Limb (tissue), 2 donors: ENCODE data around the gene DNAJC9.

ENCODE experiments used
- DNase-seq, 2 donors: peaks; one replicate each; pipeline ENCODE4 v3.0.0-alpha.2; 2016; ENCODE audit errors: extremely low spot score in 2 of 2

DNAJC9 gene

GRCh38 chr10:73238990-73239566, 8.0 kb downstream of the DNAJC9 start:
- no peak for DNase-seq

GRCh38 chr10:73234695-73235094, 12.4 kb downstream of the DNAJC9 start:
- DNase-seq = no peak

GRCh38 chr10:73233883-73234282, 13.2 kb downstream of the DNAJC9 start:
- no peak for DNase-seq

DNA sequence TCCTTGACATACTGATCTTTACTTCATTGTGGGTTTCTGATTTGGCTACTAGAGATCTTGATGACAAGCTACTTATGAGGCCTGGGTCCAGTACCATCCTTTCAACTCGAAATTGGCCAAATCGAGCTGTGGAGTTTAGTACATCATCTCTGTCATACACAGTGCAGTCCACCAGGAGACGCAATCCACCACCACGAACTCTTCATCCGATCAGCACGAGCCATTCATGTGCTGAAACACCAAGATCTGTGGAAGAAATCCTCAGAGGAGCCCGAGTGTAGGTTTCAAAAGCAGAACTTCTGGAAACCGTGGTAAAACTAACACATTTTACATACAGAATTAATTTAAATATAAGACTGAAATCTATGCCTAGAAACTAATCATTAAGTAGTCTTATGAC, 14.2 kb downstream of the DNAJC9 start:
- no peak for DNase-seq

GRCh38 chr10:73229567-73229966, 17.5 kb downstream of the DNAJC9 start:
- no peak for DNase-seq

DNA sequence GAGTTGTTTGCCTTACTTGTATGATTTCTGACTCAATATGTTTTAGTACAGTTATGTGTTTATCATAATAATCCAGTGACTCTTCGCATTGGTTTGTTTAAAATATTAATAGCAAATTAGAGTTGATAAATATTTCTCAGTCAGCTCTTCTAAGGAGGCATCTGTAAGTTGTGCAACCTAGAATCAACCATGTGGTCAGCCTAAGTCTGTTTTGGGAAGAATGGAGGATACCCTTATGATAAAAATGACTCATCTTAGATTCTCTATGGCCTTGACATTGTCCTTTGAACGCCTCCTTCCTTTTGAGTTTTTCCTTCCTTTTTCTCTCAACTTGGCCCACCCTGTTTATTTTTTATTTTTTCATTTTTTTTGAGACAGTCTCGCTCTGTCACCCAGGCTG, 18.8 kb downstream of the DNAJC9 start:
- DNase-seq = no peak

- no peak for DNase-seq
Observed at GRCh38 chr10:73226663-73227062, 20.4 kb downstream of the DNAJC9 start.

DNA sequence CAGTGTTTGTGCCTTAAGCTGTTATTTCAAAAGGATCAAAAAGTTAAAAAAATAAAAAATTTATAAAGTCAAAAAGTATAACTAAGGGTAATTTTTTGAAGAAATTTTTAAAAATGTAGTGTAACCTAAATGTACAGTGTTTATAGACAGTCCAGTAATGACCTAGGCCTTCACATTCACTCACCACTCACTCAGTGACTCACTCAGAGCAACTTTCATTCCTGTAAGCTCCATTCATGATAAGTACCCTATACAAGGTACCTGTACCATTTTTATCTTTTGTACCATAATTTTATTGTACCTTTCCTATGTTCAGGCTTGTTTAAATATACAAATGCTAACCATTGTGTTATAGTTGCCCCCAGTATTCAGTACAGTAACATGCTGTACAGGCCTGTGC, 21.5 kb downstream of the DNAJC9 start:
- DNase-seq = no peak

DNA sequence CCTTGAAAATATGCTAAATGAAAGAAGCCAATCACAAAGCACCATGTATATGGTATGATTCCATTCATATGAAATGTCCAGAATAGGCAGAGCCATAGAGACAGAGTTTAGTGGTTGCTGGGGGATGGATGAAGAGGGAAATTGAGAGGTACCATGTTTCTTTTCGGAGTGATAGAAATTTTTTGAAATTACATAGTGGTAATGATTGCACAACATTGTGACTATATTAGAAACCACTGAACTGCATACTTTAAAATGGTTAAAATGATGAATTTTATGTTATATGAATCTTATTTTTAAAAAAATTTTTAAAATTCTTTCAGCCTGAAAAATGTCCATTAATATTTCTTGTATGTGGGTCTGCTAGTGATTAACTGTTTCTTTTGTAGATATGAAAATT, 26.1 kb downstream of the DNAJC9 start:
- DNase-seq = no peak

- DNase-seq = no peak
Observed at GRCh38 chr10:73219384-73219783, 27.7 kb downstream of the DNAJC9 start.

GRCh38 chr10:73218431-73219191, 28.4 kb downstream of the DNAJC9 start:
- DNase-seq = no peak

- DNase-seq = no peak
Observed at GRCh38 chr10:73217628-73218027, 29.4 kb downstream of the DNAJC9 start.

DNA sequence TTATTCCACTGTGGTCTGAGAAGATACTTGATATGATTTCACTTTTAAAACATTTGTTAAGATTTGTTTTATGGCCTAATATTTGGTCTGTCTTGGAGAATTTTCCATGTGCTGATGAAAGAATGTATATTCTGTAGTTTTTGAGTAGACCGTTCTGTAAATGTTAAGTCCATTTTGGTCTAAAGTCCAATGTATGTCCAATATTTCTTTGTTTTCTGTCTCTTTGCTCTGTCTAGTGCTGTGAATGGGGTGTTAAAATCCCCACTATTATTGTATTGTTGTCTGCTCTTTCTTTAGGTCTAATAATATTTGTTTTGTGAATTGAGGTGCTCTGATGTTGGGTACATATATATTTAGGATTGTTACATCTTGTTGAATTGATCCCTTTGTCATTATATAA, 31.3 kb downstream of the DNAJC9 start:
- no peak for DNase-seq

DNA sequence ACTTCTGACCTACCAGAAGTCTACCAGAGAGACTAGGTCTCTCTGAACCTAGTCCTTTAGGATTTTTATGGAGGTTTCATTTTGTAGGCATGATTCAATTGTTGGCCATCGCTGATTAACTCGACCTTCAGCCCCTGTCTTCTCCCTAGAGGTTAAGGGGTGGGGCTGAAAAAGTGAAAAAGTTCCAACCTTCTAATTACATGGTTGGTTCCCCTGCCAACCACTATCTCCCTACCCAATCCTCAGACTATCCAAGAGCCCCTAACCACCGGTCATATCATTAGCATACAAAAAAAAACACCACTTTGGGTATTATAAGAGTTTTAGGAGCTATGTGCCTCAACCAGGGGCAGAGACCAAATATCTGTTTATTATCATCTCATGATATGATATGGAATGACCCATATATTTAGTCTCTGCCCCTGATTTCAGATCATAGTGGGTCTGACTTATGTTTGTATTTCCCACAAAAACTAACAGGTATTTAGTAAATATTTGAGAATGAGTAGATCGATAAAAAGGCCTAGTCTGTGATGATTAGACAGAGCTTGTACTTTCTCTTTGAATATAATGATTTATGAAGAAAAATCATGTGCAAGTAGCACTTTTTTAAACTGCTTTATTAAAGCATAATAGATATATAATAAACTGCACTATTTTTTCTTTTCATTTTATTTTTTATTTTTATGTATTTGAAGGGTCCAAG, 35.8 kb downstream of the DNAJC9 start:
- DNase-seq = no peak

GRCh38 chr10:73210395-73211105, 36.5 kb downstream of the DNAJC9 start:
- no peak for DNase-seq

DNA sequence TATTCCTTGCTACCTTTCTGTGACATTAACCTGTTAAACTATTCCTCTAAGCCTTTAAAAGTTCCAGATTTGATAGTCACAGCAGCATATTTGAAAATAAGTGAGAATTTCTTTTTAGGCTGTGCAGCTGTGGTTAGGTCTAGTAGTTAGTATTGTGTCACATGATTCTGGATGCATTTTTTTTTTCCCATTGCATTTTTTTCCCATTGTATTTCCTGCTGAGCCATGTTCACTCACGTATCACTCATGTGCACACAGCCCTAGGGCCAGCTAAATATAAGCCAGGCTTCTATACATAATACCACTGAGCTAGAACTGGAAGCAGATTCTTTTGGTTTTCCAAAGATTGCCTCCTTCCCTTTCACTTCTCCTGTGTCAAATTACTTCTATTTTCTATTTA, 37.4 kb downstream of the DNAJC9 start:
- DNase-seq = no peak

DNA sequence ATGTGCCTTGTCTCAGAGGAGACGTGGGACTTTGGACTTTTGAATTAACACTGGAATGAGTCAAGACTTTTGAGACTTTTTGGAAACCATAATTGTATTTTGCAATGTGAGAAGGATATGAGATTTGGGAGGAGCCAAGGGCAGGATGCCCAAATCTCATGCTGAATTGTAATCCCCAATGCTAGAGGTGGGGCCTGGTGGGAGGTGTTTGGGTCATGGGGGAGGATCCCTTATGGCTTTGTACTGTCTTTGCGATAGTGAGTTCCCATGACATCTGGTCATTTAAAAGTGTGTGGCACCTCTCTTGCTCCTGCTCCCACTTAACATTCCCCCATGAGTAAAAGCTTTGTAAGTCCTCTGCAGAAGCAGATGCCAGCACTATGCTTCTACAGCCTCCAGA, 39.2 kb downstream of the DNAJC9 start:
- no peak for DNase-seq

GRCh38 chr10:73206385-73206784, 40.7 kb downstream of the DNAJC9 start:
- DNase-seq = no peak

DNA sequence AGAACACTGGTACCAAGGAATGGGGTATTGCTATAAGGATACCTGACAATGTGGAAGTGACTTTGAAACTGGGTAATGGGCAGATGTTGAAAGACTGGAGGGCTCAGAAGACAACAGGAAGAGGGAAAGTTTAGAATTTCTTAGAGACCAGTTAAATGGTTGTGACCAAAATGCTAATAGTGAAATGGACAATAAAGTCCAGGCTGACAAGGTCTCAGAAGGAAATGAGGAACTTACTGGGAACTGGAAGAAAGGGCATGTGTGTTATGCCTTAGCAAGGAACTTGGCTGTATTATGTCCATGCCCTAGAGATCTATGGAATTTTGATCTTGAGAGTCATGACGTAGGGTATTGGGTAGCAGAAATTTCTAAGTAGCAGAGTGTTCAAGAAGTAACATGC, 41.2 kb downstream of the DNAJC9 start:
- DNase-seq = no peak

DNA sequence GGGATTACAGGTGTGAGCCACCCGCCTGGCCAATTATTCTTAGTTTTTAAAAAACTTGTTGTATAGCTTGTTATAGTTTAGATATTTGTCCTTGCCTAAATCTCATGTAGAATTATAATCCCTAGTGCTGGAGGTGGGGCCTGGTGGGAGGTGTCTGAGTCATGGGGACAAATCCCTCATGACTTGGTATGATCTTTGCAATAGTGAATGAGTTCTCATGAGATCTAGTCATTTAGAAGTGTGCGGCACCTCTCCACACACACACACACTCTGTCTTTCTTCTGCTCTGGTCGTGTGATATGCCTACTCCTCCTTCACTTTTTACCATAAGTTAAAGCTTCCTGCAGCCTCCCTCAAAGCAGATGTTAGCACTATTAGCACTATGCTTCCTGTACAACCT, 42.0 kb downstream of the DNAJC9 start:
- no peak for DNase-seq
